ENCODE data around the gene MYH4.

The MYH4 gene

GRCh38 chr17:10469459-10469858, at the start of gene MYH4:
TSS of gene MYH4 (minus strand) at chr17:10469559. CDS start at chr17:10466745, 2,814 bp downstream.
- DNase-seq: no peak

DNA sequence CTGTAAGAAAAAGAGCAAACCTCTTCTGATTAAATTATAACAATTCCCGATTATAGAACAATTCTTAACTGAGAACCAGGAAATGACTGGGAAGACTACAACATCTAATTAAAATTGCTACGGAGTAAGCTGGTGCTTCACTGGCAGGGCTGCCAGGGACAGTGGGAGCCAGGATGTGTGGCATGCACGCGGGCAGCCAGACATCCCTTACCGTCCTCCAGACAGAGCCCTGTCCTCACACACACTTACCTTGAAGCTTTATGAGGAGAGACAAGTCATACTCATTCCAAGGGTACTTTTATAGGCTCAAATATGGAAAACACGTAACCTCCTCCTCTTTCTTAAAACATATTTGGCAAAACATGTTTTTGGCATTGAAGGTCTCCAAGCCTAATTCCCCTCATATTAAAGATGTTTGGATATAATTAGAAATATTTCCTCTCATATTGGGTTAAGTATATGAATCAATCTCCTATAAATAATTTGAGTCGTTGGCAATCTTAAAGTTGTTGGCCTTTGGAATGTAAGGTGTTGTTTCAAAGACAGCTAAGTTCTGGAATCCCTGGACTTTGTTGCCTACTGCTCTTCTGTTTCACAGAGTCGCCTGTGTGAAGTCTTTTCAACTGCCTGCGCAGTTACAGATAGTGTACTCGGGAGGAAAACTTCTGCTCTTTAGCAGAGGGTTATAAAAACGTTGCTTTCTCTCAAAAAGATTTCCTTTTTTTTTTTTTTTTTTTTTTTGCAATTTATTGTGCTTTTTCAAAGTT, 49.1 kb upstream of the MYH4 start, which contains the start of gene MYH1:
TSS of gene MYH1 (minus strand) at position 272 of the 767 bp plus-strand sequence. CDS start 1,900 bp downstream, outside the sequence.
- no peak for DNase-seq

DNA sequence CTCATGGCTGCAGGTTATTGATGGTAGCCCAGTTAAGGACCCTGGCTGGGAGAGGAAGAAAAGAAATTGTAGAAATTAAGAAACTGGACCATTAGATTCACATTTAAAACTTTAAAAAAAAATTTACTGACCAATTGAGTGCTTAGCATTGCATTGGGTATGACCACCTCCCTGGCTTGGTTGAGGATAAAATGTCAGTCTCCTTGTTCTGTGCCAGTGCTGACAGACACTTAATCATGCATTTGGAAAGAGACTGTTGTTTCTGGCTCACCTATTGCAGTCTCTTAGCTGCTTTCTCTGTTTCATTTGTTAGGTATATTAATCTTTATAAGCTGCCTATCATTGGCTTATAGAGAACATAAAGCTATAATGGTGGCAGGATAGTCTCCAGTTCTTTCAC, 47.3 kb upstream of the MYH4 start:
- no peak for DNase-seq

DNA sequence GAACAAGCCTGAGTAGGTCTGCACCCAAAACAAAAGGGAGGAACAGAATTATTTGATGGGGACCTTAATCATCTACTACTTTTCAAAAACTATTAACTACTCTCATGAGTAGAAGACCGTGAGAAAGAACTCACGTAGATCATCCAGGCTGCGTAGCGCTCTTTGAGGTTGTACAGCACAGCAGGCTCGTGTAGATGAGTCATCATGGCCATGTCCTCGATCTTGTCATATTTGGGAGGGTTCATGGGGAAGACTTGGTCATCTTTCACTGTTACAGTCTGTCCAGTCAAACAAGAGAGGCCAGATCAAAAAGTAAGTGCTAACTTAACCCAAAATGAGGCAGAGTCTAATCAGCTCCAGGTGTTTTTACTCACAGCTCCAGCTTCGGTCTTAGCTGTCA, 46.7 kb upstream of the MYH4 start:
- DNase-seq: no peak

- no peak for DNase-seq
Measured at GRCh38 chr17:10513299-10514067, 44.1 kb upstream of the MYH4 start.

GRCh38 chr17:10512856-10513255, 43.5 kb upstream of the MYH4 start:
- no peak for DNase-seq

DNA sequence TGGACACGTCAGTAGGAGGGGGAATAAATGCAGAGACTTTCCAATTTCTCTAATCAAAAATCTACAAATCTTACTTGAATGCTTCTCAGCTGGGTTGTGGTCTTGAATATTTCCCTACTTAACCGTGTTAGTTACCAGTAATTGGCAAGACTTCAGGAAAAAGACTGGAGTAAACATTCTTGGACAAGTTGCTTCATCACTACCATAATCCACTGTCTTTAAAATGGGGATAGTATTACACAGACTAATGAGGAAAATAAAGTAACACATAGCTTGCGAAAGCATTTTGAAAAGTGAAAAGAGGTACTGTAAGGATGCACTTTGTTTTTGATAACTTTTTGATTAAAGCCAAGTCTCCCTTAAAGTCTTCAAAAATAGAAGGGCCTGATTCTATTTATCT, 30.6 kb upstream of the MYH4 start:
- DNase-seq: no peak

- no peak for DNase-seq
Measured at GRCh38 chr17:10492004-10492403, 22.6 kb upstream of the MYH4 start.

DNA sequence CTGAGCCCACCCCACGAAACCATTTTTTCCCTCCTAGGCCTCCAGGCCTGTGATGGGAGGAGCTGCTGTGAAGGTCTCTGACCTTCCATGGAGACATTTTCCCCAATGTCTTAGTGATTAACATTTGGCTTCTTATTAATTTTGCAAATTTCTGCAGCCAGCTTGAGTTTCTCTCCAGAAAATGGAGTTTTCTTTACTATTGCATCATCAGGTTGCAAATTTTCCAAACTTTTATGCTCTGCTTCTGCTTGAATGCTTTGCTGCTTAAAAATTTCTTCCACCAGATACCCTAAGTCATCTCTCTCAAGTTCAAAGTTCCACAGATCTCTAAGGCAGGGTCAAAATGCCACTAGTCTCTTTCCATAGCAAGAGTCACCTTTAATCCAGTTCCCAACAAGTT, 12.9 kb upstream of the MYH4 start:
- DNase-seq: no peak

DNA sequence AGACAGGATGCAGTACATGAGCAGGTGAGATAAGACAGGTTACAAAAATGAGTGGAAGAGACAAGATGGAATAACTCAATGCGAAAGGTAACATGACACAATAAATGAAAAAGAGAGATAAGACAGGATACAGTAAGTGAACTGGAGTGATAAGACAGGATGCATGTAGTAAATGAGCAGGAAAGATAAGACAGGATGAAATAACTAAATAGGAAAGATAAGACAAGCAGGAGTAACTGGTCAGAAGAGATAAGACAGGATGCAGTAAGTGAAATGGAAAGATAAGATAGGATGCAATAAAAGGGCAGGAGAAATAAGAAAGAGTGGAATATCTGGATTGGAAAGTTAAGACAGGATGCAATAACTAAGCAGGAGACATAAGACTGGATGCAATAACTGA, 8.3 kb upstream of the MYH4 start:
- DNase-seq: no peak

DNA sequence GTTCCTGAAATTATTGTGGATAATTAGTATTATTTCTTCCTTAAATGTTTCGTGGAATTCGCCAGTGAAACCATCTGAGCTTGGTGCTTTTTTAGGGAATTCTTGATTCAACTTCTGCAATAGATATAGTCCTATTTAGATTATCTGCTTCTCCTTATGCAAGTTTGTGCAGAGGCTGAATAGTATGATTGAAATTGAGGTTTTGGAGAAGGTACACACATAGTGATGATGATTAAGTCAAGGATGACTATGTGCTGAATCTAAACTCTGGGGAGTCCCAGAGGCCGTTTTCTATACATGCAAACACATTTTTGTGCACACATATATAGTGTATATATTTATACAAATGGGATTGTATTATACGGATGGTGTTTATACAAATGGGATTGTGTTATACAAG, 5.2 kb upstream of the MYH4 start:
- no peak for DNase-seq

DNA sequence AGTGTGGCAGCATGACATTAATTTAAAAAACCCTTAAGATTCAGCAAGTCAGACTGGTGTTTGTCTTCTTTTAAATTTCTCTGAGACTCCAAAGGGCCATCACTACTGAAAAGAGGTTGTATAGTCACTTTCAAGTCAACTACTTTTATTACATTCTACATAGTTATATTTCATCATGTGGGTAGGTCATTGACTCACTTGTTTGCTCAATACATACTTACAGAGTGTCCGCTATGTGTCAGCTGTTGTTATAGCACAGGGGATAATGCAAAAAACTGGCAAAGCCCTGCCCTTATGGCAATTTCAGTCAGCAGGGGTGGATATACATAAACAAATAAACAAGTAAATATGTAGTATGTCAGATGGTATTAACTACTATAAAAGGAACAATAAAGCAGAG, 2.5 kb upstream of the MYH4 start:
- DNase-seq: no peak

DNA sequence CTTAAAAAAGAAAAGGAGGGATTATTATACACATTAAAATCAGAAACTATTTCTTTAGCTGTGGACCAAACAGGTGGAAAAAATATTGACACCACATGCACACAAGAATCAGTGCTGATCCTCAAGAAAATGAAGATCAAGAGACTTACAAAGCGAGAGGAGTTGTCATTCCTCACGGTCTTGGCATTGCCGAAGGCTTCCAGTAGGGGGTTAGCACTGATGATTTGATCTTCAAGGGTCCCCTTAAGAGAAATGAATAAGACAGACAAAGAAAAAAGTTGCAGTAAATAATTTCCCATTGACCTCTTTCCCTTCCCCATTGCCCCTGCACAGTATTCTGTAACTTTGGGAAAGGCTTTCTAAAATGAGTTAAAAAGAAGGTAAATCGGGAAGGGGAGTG, 6.0 kb downstream of the MYH4 start:
- no peak for DNase-seq

- DNase-seq: no peak
Measured at GRCh38 chr17:10460062-10460461, 9.3 kb downstream of the MYH4 start.

DNA sequence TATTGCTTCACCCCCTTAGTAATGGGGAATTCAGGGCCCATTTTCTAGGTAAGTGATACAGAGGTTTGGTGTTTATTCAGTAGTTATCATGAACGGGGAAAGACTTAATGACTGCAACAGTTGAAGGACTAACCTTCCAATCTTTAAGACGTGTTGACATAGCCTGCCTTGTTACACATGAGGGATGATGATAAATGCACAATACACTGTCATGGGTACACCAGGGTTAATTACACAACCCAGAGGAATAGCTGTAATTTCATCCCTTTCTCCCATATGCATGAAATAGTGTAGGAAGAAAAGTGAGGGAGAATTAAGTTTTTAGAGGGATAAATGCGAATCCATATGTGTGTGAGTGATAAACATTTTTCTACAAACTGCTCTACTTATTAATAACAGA, 10.7 kb downstream of the MYH4 start:
- no peak for DNase-seq

- DNase-seq: no peak
Measured at GRCh38 chr17:10457952-10458351, 11.4 kb downstream of the MYH4 start.

DNA sequence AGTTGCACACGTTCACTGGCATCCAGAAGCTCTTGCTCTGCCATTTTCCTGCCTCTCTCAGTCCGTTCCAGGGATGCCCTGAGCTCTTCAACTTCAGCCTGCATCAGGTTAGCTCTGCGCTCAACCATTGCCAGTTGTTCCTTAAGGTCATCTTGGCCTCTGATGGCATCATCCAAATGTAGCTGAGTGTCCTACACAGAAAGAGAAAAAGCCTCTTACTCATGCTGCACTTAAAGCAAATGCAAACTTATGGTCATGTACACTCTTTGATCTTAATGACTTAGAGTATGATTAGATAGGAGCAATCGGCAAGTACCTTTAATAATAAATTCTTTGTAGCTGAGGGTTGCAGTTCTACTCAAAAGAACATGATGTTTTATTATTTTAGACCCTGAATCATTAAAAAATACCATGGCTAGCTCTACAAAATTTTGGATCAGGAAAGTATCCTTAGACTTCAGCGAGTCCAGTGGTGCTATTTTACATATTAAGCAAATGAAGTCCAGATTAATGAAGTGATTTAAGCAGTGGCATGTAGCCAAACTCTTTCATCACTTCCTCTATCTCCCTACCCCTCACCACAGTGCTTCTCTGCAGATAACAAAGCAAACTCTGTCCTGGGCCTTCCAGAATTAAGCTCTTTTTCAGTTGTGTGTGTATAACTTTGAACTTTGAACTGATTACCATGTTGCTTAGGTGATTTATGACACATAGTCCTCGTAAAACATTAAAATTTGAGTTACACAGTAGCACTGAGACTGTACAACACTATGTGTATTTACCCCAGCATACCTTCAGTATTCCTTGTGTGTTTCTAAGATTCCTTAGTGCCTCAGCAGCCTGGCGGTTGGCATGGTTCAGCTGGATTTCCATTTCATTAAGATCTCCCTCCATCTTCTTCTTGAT, 22.1 kb downstream of the MYH4 start:
- DNase-seq: no peak

DNA sequence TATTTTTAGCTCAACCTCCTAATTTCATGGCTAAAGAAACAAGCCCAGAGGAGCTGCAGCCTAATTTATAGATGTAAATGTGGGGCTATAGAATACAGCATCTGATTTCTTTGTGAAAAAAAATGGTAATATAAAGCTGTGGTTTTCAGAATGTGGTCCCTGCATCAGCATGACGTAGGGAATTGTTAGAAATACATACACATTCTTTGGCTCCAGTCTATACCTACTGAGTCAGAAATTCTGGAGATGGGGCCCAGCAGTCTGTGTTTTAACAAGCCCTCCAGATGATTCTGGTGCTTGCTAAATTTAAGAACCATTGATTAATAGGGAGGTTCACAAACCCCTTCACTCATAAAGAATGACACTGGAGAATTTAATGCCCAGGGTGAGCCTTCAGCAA, 29.5 kb downstream of the MYH4 start:
- DNase-seq: no peak

- DNase-seq: no peak
Measured at GRCh38 chr17:10435096-10435495, 34.3 kb downstream of the MYH4 start.

DNA sequence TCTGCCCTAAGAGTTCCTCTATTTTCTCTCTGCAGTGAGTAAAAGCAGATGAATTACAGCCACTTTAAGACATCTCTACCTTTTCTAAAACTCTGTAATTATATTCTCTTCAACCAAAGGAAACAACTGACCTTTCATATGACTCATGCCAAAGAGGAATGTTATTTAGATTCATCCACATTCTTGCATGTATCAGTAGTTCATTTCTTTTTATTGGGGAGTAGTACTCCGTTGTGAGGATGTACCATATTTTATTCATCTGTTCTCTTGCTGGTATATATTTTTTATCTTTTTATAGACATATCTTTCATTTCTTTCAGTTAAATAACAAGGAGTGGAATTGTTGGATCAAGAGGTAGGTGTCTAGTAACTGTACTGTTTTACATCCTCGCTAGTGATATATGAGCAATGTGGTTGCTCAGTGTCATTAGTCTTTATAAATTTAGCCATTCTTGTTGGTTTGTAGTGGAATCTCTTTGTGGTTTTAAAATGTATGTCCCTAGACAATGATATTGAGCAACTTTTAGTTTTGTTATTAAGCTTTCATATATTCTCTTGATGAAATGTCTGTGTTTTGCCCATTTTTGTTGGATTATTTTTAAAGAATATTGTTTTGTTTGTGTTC, 39.8 kb downstream of the MYH4 start:
- no peak for DNase-seq

DNA sequence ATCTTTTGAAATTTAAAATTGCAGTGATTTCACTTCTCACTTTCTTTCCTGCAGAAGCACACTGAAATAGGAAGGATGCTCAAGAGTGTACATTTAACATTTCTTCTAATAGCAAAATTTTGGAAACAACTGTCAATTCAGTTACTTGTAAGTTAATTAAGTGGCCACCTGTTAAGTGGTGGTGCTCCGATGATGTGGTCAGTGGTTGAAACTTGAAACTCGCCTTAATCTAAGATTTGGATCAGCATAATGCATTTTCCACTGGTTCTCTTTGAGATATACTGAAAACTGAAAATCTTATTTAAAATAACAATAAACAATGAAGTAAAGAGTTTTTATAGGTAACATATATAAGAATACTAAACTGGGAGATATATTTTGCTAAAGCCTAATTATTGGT, 40.6 kb downstream of the MYH4 start:
- DNase-seq: no peak

GRCh38 chr17:10421900-10422542, 47.3 kb downstream of the MYH4 start, which contains the start of gene MYH8:
TSS of gene MYH8 (minus strand) at chr17:10421950. CDS start at chr17:10420227, 1,723 bp downstream.
- DNase-seq: no peak
